Measurements from ENCODE around the gene SYMPK.
"Not testable (repeated sequence)": the region's sequence is repeated elsewhere in the genome, so short reads cannot be mapped to it uniquely, and the experiment has no call there.

The SYMPK gene

GRCh38 chr19:45862564-45863334 is at the start of gene SYMPK:
TSS of gene SYMPK (minus strand) at chr19:45863147. CDS start at chr19:45854495, 8,652 bp downstream.
- DNase-seq (ENCODE audit: low read depth) = peak; percentile 98

GRCh38 chr19:45911291-45911690 is 48.3 kb upstream of the SYMPK start:
- DNase-seq (ENCODE audit: low read depth) = no peak

GRCh38 chr19:45908956-45909355 is 46.0 kb upstream of the SYMPK start:
- DNase-seq (ENCODE audit: low read depth) = no peak

- no peak for DNase-seq (ENCODE audit: low read depth)
Observed at GRCh38 chr19:45906221-45906620, 43.3 kb upstream of the SYMPK start.

- no peak for DNase-seq (ENCODE audit: low read depth)
Observed at GRCh38 chr19:45905011-45905410, 42.1 kb upstream of the SYMPK start.

- peak; percentile 100 for DNase-seq (ENCODE audit: low read depth)
Observed at GRCh38 chr19:45902651-45903625, 40.0 kb upstream of the SYMPK start.

GRCh38 chr19:45901912-45902650 is 39.1 kb upstream of the SYMPK start, which contains the start of gene MYPOP:
TSS of gene MYPOP (minus strand) at chr19:45902613. CDS start at chr19:45901773, 840 bp downstream.
- DNase-seq (ENCODE audit: low read depth) = no peak

GRCh38 chr19:45901432-45901911 is 38.5 kb upstream of the SYMPK start:
- DNase-seq (ENCODE audit: low read depth) = peak; percentile 36

GRCh38 chr19:45900738-45901431 is 37.9 kb upstream of the SYMPK start:
- no peak for DNase-seq (ENCODE audit: low read depth)

- DNase-seq (ENCODE audit: low read depth) = no peak
Observed at GRCh38 chr19:45899919-45900589, 37.1 kb upstream of the SYMPK start.

- DNase-seq (ENCODE audit: low read depth) = no peak
Observed at GRCh38 chr19:45899253-45899652, 36.3 kb upstream of the SYMPK start.

GRCh38 chr19:45897261-45897812 is 34.4 kb upstream of the SYMPK start:
- DNase-seq (ENCODE audit: low read depth) = no peak

- DNase-seq (ENCODE audit: low read depth) = not testable (repeated sequence)
Observed at GRCh38 chr19:45895983-45896599, 33.1 kb upstream of the SYMPK start.

GRCh38 chr19:45895519-45895972 is 32.6 kb upstream of the SYMPK start:
- DNase-seq (ENCODE audit: low read depth) = no peak

- no peak for DNase-seq (ENCODE audit: low read depth)
Observed at GRCh38 chr19:45890877-45891276, 27.9 kb upstream of the SYMPK start.

- DNase-seq (ENCODE audit: low read depth) = no peak
Observed at GRCh38 chr19:45889210-45889885, 26.4 kb upstream of the SYMPK start.

- no peak for DNase-seq (ENCODE audit: low read depth)
Observed at GRCh38 chr19:45887200-45887710, 24.3 kb upstream of the SYMPK start.

- peak; percentile 83 for DNase-seq (ENCODE audit: low read depth)
Observed at GRCh38 chr19:45886427-45887199, 23.7 kb upstream of the SYMPK start.

Measured in activated T-cell treated with anti-CD3 and anti-CD28 coated beads for 48 hours (primary cell).